Cardiac muscle cell (in vitro differentiated cells and primary cell): ENCODE data around the gene SHROOM3. TPM values are rescaled to one million over a fixed set of nuclear protein-coding genes. Genes with fewer than 3 reads are reported as not detected.

Source experiments
- DNase-seq, 2 donors: peaks; one replicate each; pipeline versions ENCODE4 v3.0.0 to v3.0.0-alpha.2; 2010 to 2017; ENCODE audit warnings: low read depth in 1 of 2, low spot score in 1 of 2
- H3K27ac ChIP-seq: fragments of 200-600 bp; sonication (generic); 2 replicates; pipeline ENCODE4 v1.5.1; 2016
- H3K27me3 ChIP-seq: fragments of 200-600 bp; sonication (generic); 2 replicates; pipeline ENCODE4 v1.6.0; 2016; ENCODE audit warnings: control low read depth
- H3K36me3 ChIP-seq: fragments of 200-600 bp; sonication (generic); 2 replicates; pipeline ENCODE4 v1.5.1; 2016; ENCODE audit warnings: control low read depth
- H3K4me1 ChIP-seq: fragments of 200-600 bp; sonication (generic); 2 replicates; pipeline ENCODE4 v1.8.1; 2017; ENCODE audit warnings: low read depth, mild to moderate bottlenecking, mixed run types
- H3K4me3 ChIP-seq: fragments of 200-600 bp; sonication (generic); 2 replicates; pipeline ENCODE4 v1.5.1; 2016; ENCODE audit warnings: mild to moderate bottlenecking
- H3K9me3 ChIP-seq: fragments of 200-600 bp; sonication (generic); 2 replicates; pipeline ENCODE4 v1.5.1; 2017; ENCODE audit warnings: low read depth, mild to moderate bottlenecking, control low read depth
- polyA plus RNA-seq: library from polyadenylated mRNA; unstranded; fragments of >200 nt; fragmentation: Nextera tagmentation; extraction: Ambion mirVana; gene quantifications from 2 replicates; pipeline ENCODE4 v1.2.1, GENCODE V29; 2016
- total RNA-seq: library from RNA; depleted of rRNA; stranded (reverse); fragments of >200 nt; gene quantifications from 2 replicates; pipeline ENCODE4 v1.2.3, GENCODE V29; 2016
- TF ChIP-seq, protein P1 (sequence below): IDR thresholded peaks from 2 replicates; pipeline ENCODE4 v1.5.1; 2012; ENCODE audit warnings: low read depth, mild to moderate bottlenecking, low read length

SHROOM3 gene
- total and polyA plus RNA-seq, 2 experiments from 2014 or later, result 13.7 to 47.7 TPM

DNA sequence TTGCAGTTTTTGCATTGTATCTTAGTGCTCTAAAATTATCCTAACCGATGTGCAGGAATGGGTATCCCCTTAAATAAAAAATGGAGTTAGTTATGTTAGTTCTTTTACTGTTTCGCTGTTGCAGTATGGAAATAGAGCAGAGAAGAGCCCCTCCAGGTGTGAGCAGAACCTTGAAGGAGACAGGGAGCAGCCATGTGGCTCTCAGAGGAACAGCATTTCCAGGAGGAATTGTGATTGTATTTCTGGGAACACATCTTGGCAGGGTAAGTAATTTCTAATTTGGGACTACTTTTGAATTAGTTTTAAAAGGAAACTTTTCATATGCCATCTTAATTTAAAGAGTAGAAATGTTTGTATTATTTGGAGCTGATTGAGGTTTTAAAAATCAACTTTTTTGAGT is 8.8 kb upstream of the SHROOM3 start:
- DNase-seq, result peak in 1 of 2 donors; percentile 12
- H3K4me3 ChIP-seq, result no peak overlapping the region
- TF ChIP-seq, protein P1, sequence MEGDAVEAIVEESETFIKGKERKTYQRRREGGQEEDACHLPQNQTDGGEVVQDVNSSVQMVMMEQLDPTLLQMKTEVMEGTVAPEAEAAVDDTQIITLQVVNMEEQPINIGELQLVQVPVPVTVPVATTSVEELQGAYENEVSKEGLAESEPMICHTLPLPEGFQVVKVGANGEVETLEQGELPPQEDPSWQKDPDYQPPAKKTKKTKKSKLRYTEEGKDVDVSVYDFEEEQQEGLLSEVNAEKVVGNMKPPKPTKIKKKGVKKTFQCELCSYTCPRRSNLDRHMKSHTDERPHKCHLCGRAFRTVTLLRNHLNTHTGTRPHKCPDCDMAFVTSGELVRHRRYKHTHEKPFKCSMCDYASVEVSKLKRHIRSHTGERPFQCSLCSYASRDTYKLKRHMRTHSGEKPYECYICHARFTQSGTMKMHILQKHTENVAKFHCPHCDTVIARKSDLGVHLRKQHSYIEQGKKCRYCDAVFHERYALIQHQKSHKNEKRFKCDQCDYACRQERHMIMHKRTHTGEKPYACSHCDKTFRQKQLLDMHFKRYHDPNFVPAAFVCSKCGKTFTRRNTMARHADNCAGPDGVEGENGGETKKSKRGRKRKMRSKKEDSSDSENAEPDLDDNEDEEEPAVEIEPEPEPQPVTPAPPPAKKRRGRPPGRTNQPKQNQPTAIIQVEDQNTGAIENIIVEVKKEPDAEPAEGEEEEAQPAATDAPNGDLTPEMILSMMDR, result peak; percentile 14

DNA sequence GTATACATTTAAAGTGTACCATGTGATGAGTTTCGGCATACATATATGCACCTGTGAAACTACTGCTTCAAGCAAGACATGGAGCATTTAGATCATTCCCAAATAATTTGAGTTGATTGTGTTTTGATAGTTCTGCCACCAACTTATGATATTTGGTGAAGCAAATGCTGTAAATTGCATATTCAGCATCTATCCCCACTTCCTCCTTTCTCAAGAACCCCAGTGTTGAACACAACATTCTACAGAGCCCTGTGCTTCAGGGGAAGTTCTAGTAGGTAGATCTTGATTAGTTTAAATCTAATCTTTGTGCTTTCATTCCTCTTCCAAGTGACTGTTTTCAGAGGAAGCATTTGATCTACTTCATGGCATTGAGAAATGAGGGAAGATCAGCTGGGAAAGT is 5.4 kb upstream of the SHROOM3 start:
- Histone ChIP-seq H3K4me3 (no peak overlapping the region), H3K27ac (no peak overlapping the region), H3K4me1 (peaks cover 3% of the 10 kb centered on the region), H3K27me3 (no peaks in the 10 kb centered on the region), H3K36me3 (no peaks in the 10 kb centered on the region), H3K9me3 (no peaks in the 10 kb centered on the region)
- TF ChIP-seq, protein P1, result no peak
- no peak for DNase-seq

More for the DNA sequence above, 8.8 kb upstream of the SHROOM3 start:
- no peak overlapping the region for H3K27ac ChIP-seq
- H3K9me3 ChIP-seq, result no peaks in the 10 kb centered on the region
- no peaks in the 10 kb centered on the region for H3K36me3 ChIP-seq
- no peaks in the 10 kb centered on the region for H3K27me3 ChIP-seq
- H3K4me1 ChIP-seq, result peaks cover 7% of the 10 kb centered on the region

DNA sequence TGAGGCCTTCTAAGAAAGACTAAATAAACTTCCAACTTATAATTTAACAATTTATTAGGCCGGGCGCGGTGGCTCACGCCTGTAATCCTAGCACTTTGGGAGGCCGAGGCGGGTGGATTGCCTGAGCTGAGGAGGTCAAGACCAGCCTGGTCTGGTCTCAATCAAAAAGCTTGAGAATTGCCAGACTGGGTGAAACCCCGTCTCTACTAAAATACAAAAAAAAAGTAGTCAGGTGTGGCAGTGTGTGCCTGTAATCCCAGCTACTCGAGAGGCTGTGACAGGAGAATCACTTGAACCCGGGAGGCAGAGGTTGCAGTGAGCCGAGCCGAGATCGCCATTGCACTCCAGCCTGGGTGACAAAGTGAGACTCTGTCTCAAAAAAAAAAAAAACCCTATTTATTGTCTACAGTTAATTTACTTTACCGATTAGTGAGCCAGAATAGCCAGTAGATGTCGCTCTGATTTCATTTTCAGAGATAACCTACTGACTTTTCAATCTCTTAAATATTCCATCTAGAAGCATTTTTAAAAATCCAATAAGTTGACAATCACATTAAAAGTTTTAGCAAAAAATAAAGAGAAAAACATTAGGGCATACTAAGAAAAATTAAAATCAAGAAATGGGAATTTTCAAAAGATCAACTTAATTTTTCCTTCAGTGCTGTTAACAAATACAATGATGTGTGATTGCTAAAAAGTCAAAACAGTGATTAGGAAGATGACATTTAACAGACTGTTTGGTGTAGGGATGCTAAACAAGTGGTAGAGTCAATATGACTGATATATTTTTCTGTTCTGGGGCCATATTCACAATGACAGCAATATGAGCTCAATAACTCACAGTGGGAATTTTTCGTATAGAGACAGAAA is 4.3 kb upstream of the SHROOM3 start:
- Histone ChIP-seq H3K4me3 (no peak overlapping the region), H3K4me1 (peaks cover 8% of the 10 kb centered on the region), H3K27me3 (no peaks in the 10 kb centered on the region), H3K27ac (no peak overlapping the region), H3K36me3 (no peaks in the 10 kb centered on the region), H3K9me3 (no peaks in the 10 kb centered on the region)
- peak; percentile 69 to 74 for DNase-seq
- TF ChIP-seq, protein P1, result peak; percentile 59

DNA sequence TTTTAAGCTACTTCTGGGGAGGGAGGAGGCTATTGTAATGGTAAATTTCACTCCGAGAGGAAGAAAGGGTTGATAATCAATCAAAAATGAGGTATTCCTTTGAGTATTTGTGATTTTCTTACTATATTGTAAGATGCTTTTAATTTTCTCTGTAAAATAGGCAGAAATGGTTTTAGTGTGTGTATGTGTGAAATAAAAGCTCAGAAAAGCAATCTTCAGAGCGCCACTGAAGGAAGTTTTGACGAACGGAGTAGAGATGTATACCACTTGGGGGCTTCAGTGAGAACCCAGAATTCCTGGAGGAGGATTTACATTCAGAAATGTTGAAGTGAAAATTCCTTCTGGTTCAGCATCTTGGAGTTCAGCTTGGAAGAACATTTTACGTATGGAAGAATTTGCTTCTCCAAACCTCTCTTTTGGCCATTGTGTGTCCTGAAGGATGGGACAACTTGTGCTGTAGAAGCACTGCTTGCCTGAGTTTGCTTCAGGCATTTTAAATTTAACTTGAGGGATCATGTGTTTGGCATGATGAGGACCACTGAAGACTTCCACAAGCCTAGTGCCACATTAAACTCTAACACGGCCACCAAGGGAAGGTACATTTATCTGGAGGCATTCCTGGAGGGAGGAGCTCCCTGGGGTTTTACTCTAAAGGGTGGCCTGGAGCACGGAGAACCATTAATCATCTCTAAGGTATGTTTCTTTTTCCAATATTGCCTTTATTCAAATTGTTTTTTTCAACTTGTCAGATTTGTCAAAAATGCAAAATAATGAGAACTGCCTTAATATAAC is 695 bp downstream of the SHROOM3 start:
- DNase-seq, result peak in 1 of 2 donors; percentile 37

DNA sequence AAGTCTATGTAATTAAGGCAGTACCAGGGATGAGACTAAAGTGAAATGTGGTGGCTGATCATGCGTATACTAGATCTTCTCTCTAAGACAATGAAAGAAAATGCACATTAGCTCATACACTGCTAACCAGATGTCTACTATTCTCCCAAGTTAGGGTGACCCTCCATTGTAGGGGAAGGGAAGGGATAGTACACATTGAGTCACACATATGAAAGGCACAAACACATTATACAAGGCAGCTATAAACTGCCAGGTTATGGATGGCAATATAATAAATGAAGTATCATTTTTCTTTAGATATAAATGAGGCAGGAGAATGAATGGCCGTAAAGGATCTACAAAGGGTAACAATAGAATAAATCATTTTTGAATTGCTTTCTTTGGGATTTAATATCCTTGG is 4.5 kb downstream of the SHROOM3 start:
- no peak for DNase-seq
- Histone ChIP-seq H3K27me3 (no peaks in the 10 kb centered on the region), H3K27ac (no peak overlapping the region), H3K36me3 (no peaks in the 10 kb centered on the region), H3K4me3 (no peak overlapping the region), H3K4me1 (peaks cover 8% of the 10 kb centered on the region), H3K9me3 (no peaks in the 10 kb centered on the region)
- TF ChIP-seq, protein P1, result no peak

More for the DNA sequence above, 695 bp downstream of the SHROOM3 start:
- no peaks in the 10 kb centered on the region for H3K36me3 ChIP-seq
- no peaks in the 10 kb centered on the region for H3K9me3 ChIP-seq
- H3K27ac ChIP-seq, result no peak overlapping the region
- H3K4me3 ChIP-seq, result no peak overlapping the region
- H3K27me3 ChIP-seq, result no peaks in the 10 kb centered on the region
- TF ChIP-seq, protein P1, result peak; percentile 23
- peaks cover 8% of the 10 kb centered on the region for H3K4me1 ChIP-seq
